Prostate gland (tissue), 2 donors: ENCODE measurements around the gene KIT. TPM values are rescaled to one million over a fixed set of nuclear protein-coding genes. Genes with fewer than 3 reads are reported as not detected.

ENCODE experiments used
- DNase-seq: peaks from one replicate; pipeline ENCODE4 v3.0.0-alpha.2; 2019; ENCODE audit warnings: low spot score
- H3K27ac ChIP-seq, 2 donors: fragments of 200-600 bp; sonication (generic); 2 replicates each; pipeline ENCODE4 v1.5.1; 2017 to 2019
- H3K27me3 ChIP-seq: fragments of 200-600 bp; sonication (generic); replicated peaks from 2 replicates; pipeline ENCODE4 v1.5.1; 2019; ENCODE audit not compliant: insufficient read depth
- H3K36me3 ChIP-seq, 2 donors: fragments of 200-600 bp; sonication (generic); 1 replicate in 1 of 2; 2 replicates in 1 of 2; pipeline versions ENCODE4 v1.5.1 to v1.8.1; 2017 to 2019
- H3K4me1 ChIP-seq: fragments of 200-600 bp; sonication (generic); replicated peaks from 2 replicates; pipeline ENCODE4 v1.5.1; 2019
- H3K4me3 ChIP-seq, 2 donors: fragments of 200-600 bp; sonication (generic); 2 replicates each; pipeline ENCODE4 v1.5.1; 2017 to 2019
- H3K9me3 ChIP-seq: fragments of 200-600 bp; sonication (generic); 2 replicates; pipeline ENCODE4 v1.5.1; 2017
- CTCF ChIP-seq, 4 experiments: fragments of 200-600 bp in 2 of 4; fragments of 450-650 bp in 2 of 4; sonication (generic) in 2 of 4; IDR thresholded peaks; 1 replicate in 3 of 4; 2 replicates in 1 of 4; pipeline ENCODE4 v1.5.1; 2016 to 2019; ENCODE audit warnings: antibody characterized with exemption in 4 of 4, mild to moderate bottlenecking in 2 of 4, moderate library complexity in 2 of 4
- POLR2A ChIP-seq: fragments of 450-650 bp; IDR thresholded peaks from one replicate; pipeline ENCODE4 v1.6.1; 2016; ENCODE audit warnings: antibody characterized with exemption, mild to moderate bottlenecking
- POLR2AphosphoS5 ChIP-seq: sonication (generic); formaldehyde crosslinking; IDR thresholded peaks from one replicate; pipeline ENCODE4 v1.6.1; 2017; ENCODE audit warnings: antibody characterized with exemption
- WGBS: methylation state at CpG from one replicate; pipeline ENCODE4 v1.1.5; 2018; 5-methylcytosine and 5-hydroxymethylcytosine counted together
- intact Hi-C: fragments of 100-400 bp; cut with DNase I; formaldehyde crosslinking; loops from one replicate; pipeline ENCODE4 v1.14.2; 2022
- total RNA-seq, 2 donors: library from RNA; depleted of rRNA; stranded (reverse); fragments of >200 nt; gene quantifications; one replicate each; pipeline ENCODE4 v1.1.0, GENCODE V29; 2016

The KIT gene
- total RNA-seq, 2 donors from 2014 or later, result 4.2 to 8.7 TPM

- no peaks in the 10 kb centered on the region for H3K4me1 ChIP-seq
- H3K27me3 ChIP-seq, result no peaks in the 10 kb centered on the region
- H3K4me3 ChIP-seq, result no peak overlapping the region
- intact Hi-C loops, result no loop called here
- no peaks in the 10 kb centered on the region for H3K36me3 ChIP-seq
- no peak overlapping the region for H3K27ac ChIP-seq
- 54% methylated on average over 4 of the region's 4 CpGs for WGBS
- H3K9me3 ChIP-seq, result no peaks in the 10 kb centered on the region
- no peak for DNase-seq
- TF ChIP-seq CTCF (IDR thresholded peaks at IDR 0.05) (no peak), POLR2AphosphoS5 (no peak), POLR2A (no peak)
Measured at GRCh38 chr4:54654753-54655152, 3.0 kb upstream of the KIT start.

- no peaks in the 10 kb centered on the region for H3K27me3 ChIP-seq
- WGBS, result 12% methylated on average over 26 of the region's 26 CpGs
- no peaks in the 10 kb centered on the region for H3K4me1 ChIP-seq
- intact Hi-C loops, result no loop called here
- no peaks in the 10 kb centered on the region for H3K36me3 ChIP-seq
- DNase-seq, result no peak
- H3K27ac ChIP-seq, result no peak overlapping the region
- TF ChIP-seq POLR2A (no peak), CTCF (IDR thresholded peaks at IDR 0.05) (no peak), POLR2AphosphoS5 (no peak)
- H3K4me3 ChIP-seq, result peak overlapping the region; percentile 35 to 45
- H3K9me3 ChIP-seq, result no peaks in the 10 kb centered on the region
Measured at GRCh38 chr4:54657185-54657550, 589 bp upstream of the KIT start.

GRCh38 chr4:54658252-54659093 lies 716 bp downstream of the KIT start:
- Histone ChIP-seq H3K9me3 (no peaks in the 10 kb centered on the region), H3K27me3 (no peaks in the 10 kb centered on the region), H3K36me3 (no peaks in the 10 kb centered on the region), H3K4me3 (peak overlapping the region; percentile 35 to 45), H3K4me1 (no peaks in the 10 kb centered on the region), H3K27ac (peak overlapping the region; percentile 2 to 22)
- TF ChIP-seq CTCF (IDR thresholded peaks at IDR 0.05) (peak in 1 of 4 experiments; percentile 26), POLR2AphosphoS5 (no peak), POLR2A (no peak)
- under 1% methylated on average over 77 of the region's 81 CpGs for WGBS
- intact Hi-C loops, result no loop called here
- DNase-seq, result peak; percentile 25

- WGBS, result 2% methylated on average over 14 of the region's 14 CpGs
Measured at GRCh38 chr4:54659313-54659712, 1.6 kb downstream of the KIT start.

More at GRCh38 chr4:54659313-54659712, 1.6 kb downstream of the KIT start:
- no peaks in the 10 kb centered on the region for H3K4me1 ChIP-seq
- no peak overlapping the region for H3K27ac ChIP-seq
- H3K4me3 ChIP-seq, result peak overlapping the region; percentile 35 to 45
- no peaks in the 10 kb centered on the region for H3K27me3 ChIP-seq
- H3K36me3 ChIP-seq, result no peaks in the 10 kb centered on the region
- no peak for DNase-seq
- intact Hi-C loops, result no loop called here
- TF ChIP-seq POLR2AphosphoS5 (no peak), POLR2A (no peak), CTCF (IDR thresholded peaks at IDR 0.05) (no peak)
- no peaks in the 10 kb centered on the region for H3K9me3 ChIP-seq
